Measurements from ENCODE around the gene SESN2. TPM values are rescaled to one million over a fixed set of nuclear protein-coding genes. Genes with fewer than 3 reads are reported as not detected.

Gene SESN2
- total RNA-seq, 1 donor from 2014 or later, result 14.7 TPM

DNA sequence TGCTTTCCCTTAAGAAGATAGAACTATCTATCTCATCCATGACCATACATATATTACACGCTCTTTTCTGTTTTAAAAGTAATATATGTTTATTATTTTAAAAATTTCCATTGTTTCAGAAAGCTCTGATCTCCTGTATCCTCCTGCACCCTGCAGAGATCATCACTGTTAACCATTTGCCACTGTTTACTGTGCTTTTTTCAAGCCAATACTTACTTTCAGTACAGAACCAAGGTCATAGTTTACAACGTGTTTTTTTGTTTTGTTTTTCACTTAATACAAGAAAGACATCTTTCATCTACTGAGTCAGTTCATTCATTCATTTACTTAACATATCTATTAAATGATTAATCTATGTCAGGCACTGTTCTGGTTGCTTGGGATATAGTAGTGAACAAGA is 10.2 kb downstream of the SESN2 start:
- intact Hi-C loops (cut with DNase I), result no loop called here
- H3K9me3 ChIP-seq, result no peaks in the 10 kb centered on the region
- no peak overlapping the region for H3K4me3 ChIP-seq
- TF ChIP-seq POLR2AphosphoS5 (IDR thresholded peaks at IDR 0.05; ENCODE audit: insufficient read depth in 1 of 2, low read depth in 1 of 2) (no peak), POLR2A (IDR thresholded peaks at IDR 0.05) (no peak), CTCF (IDR thresholded peaks at IDR 0.05) (no peak)
- H3K27ac ChIP-seq, result no peak overlapping the region
- DNase-seq (ENCODE audit: extremely low spot score in 2 of 2), result no peak
- peaks cover 2 to 31% of the 10 kb centered on the region in 2 donors for H3K36me3 ChIP-seq
- H3K4me1 ChIP-seq, result peaks cover 5% of the 10 kb centered on the region
- H3K27me3 ChIP-seq, result no peaks in the 10 kb centered on the region

DNA sequence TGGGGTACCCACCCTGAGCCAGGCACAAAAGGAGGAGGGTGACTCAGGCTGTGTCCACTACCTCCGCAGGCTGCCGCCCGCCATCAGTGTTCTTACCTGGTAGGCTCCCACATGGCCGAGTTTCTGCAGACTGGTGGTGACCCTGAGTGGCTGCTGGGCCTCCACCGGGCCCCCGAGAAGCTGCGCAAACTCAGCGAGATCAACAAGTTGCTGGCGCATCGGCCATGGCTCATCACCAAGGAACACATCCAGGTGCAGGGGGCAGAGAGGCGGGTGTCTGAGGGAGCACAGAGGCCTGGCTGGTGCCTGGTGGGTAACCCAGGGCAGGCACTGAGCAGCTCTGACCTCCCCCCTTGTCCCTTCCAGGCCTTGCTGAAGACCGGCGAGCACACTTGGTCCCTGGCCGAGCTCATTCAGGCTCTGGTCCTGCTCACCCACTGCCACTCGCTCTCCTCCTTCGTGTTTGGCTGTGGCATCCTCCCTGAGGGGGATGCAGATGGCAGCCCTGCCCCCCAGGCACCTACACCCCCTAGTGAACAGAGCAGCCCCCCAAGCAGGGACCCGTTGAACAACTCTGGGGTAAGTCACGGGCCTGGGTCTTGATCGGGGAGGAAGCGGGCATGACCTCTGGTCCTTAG is 13.0 kb downstream of the SESN2 start:
- Histone ChIP-seq H3K4me1 (no peaks in the 10 kb centered on the region), H3K27ac (no peak overlapping the region), H3K27me3 (no peaks in the 10 kb centered on the region), H3K4me3 (no peak overlapping the region), H3K36me3 (peaks cover 2 to 47% of the 10 kb centered on the region in 2 donors), H3K9me3 (no peaks in the 10 kb centered on the region)
- TF ChIP-seq POLR2AphosphoS5 (IDR thresholded peaks at IDR 0.05; ENCODE audit: insufficient read depth in 1 of 2, low read depth in 1 of 2), result no peak
- TF ChIP-seq POLR2A (IDR thresholded peaks at IDR 0.05), result no peak
- no peak for DNase-seq (ENCODE audit: extremely low spot score in 2 of 2)
- intact Hi-C loops (cut with DNase I), result no loop called here

- Histone ChIP-seq H3K27ac (no peak overlapping the region), H3K27me3 (no peaks in the 10 kb centered on the region), H3K4me1 (no peaks in the 10 kb centered on the region), H3K36me3 (peaks cover 2 to 51% of the 10 kb centered on the region in 2 donors), H3K9me3 (no peaks in the 10 kb centered on the region), H3K4me3 (no peak overlapping the region)
- TF ChIP-seq CTCF (IDR thresholded peaks at IDR 0.05), result no peak
- TF ChIP-seq POLR2AphosphoS5 (IDR thresholded peaks at IDR 0.05; ENCODE audit: insufficient read depth in 1 of 2, low read depth in 1 of 2), result no peak
- no peak for TF ChIP-seq POLR2A (IDR thresholded peaks at IDR 0.05)
- no peak for DNase-seq (ENCODE audit: extremely low spot score in 2 of 2)
- intact Hi-C loops (cut with DNase I), result no loop called here
Measured at GRCh38 chr1:28273216-28273860, 14.0 kb downstream of the SESN2 start.

DNA sequence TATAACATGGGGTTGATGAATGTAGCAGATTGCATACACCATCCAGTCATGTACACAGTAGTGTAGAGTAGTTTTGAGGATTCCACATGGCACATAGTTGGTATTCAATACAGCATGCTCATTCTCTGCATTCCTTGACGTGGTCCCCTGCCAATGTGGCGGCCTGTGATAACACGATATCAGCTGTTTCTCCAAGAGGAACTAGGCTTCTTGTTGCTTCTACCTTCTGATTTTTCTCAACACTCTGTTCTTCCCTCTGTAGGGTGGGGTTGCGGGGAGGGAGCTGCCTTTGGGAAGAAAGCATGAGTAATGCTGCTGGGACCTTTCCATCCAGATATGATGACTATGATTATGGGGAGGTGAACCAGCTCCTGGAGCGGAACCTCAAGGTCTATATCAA is 19.4 kb downstream of the SESN2 start:
- Histone ChIP-seq H3K4me1 (no peaks in the 10 kb centered on the region), H3K4me3 (no peak overlapping the region), H3K27me3 (no peaks in the 10 kb centered on the region), H3K9me3 (no peaks in the 10 kb centered on the region), H3K27ac (no peak overlapping the region), H3K36me3 (peaks cover 2 to 62% of the 10 kb centered on the region in 2 donors)
- DNase-seq (ENCODE audit: extremely low spot score in 2 of 2), result no peak
- intact Hi-C loops (cut with DNase I), result no loop called here
- no peak for TF ChIP-seq POLR2A (IDR thresholded peaks at IDR 0.05)
- no peak for TF ChIP-seq POLR2AphosphoS5 (IDR thresholded peaks at IDR 0.05; ENCODE audit: insufficient read depth in 1 of 2, low read depth in 1 of 2)
- TF ChIP-seq CTCF (IDR thresholded peaks at IDR 0.05), result no peak

GRCh38 chr1:28279721-28280120 is 20.4 kb downstream of the SESN2 start:
- Histone ChIP-seq H3K4me3 (no peak overlapping the region), H3K9me3 (no peaks in the 10 kb centered on the region), H3K27me3 (no peaks in the 10 kb centered on the region), H3K27ac (no peak overlapping the region), H3K4me1 (no peaks in the 10 kb centered on the region), H3K36me3 (peaks cover 0 to 52% of the 10 kb centered on the region in 2 donors)
- no peak for DNase-seq (ENCODE audit: extremely low spot score in 2 of 2)
- TF ChIP-seq POLR2A (IDR thresholded peaks at IDR 0.05), result no peak
- TF ChIP-seq CTCF (IDR thresholded peaks at IDR 0.05), result no peak
- no peak for TF ChIP-seq POLR2AphosphoS5 (IDR thresholded peaks at IDR 0.05; ENCODE audit: insufficient read depth in 1 of 2, low read depth in 1 of 2)
- intact Hi-C loops (cut with DNase I), result no loop called here
